GM23338 (cell line): ENCODE results near the gene DYNLT5. TPM values are rescaled to one million over a fixed set of nuclear protein-coding genes. Genes with fewer than 3 reads are reported as not detected.

Source experiments
- CTCF ChIP-seq, 2 experiments: fragments of 200-600 bp in 1 of 2; sonication (generic) in 1 of 2; conservative IDR thresholded peaks; 2 replicates each; pipeline versions ENCODE4 v1.5.1 to v1.6.1; 2016 to 2017; ENCODE audit warnings: antibody characterized with exemption in 2 of 2, low read depth in 2 of 2, mild to moderate bottlenecking in 2 of 2, moderate library complexity in 1 of 2
- ETS1 ChIP-seq: IDR thresholded peaks from 2 replicates; pipeline ENCODE4 v1.6.1; 2016; ENCODE audit warnings: antibody characterized with exemption
- EZH2 ChIP-seq: fragments of 200-600 bp; sonication (generic); IDR thresholded peaks from one replicate; pipeline ENCODE4 v1.8.0; 2017; ENCODE audit warnings: antibody characterized with exemption, mild to moderate bottlenecking, low read depth; ENCODE audit not compliant: unreplicated experiment
- POLR2AphosphoS5 ChIP-seq: IDR thresholded peaks from 2 replicates; pipeline ENCODE4 v1.6.1; 2016; ENCODE audit warnings: antibody characterized with exemption, low read depth
- ZNF114 ChIP-seq: fragments of 250-450 bp; sonication (Bioruptor Pico); IDR thresholded peaks from 2 replicates; pipeline ENCODE4 v1.5.0; 2020; ENCODE audit warnings: mild to moderate bottlenecking, moderate library complexity
- ZNF331 ChIP-seq: fragments of 250-450 bp; sonication (Bioruptor Pico); IDR thresholded peaks from 2 replicates; pipeline ENCODE4 v1.5.0; 2020; ENCODE audit warnings: low read depth, mild to moderate bottlenecking, moderate library complexity
- ZNF462 ChIP-seq: fragments of 250-450 bp; sonication (Bioruptor Pico); IDR thresholded peaks from 2 replicates; pipeline ENCODE4 v1.5.0; 2020; ENCODE audit warnings: mild to moderate bottlenecking, moderate library complexity
- polyA plus RNA-seq: library from polyadenylated mRNA; unstranded; fragments of >200 nt; fragmentation: Nextera tagmentation; extraction: Ambion mirVana; gene quantifications from 2 replicates; pipeline ENCODE4 v1.2.1, GENCODE V29; 2016
- total RNA-seq: library from RNA; depleted of rRNA; stranded (reverse); fragments of >200 nt; shearing (Covaris generic); gene quantifications from 2 replicates; pipeline ENCODE4 v1.2.3, GENCODE V29; 2014

Gene DYNLT5
- total and polyA plus RNA-seq, 2 experiments from 2014 or later, result 0.95 to 2.8 TPM

GRCh38 chr1:66788231-66788939 lies 36.1 kb downstream of the DYNLT5 start (continued):
- TF ChIP-seq ZNF462 (CRISPR knock-in tag) (no peak), CTCF (conservative IDR thresholded peaks at IDR 0.05; ENCODE audit: low read depth in 2 of 2) (no peak), ETS1 (no peak), POLR2AphosphoS5 (no peak), ZNF114 (CRISPR knock-in tag) (no peak), EZH2 (no peak), ZNF331 (no peak)
